NCI-H1436 (cell line): ENCODE results near the gene CHST15.
A peak's percentile ranks its signal among the peaks of the same experiment; 100 is the strongest.

ENCODE experiments used
- DNase-seq: peaks from one replicate; lab custom pipeline; 2025; lab: John Stamatoyannopoulos, UW

Gene CHST15

GRCh38 chr10:124092860-124093773, at the start of gene CHST15:
Gene CHST15 (minus strand): TSS chr10:124093598. CDS start chr10:124046212, 47,386 bp downstream.
- DNase-seq = peak; percentile 49

- no peak for DNase-seq
These were observed 49.6 kb upstream of the CHST15 start for GRCh38 chr10:124142960-124143359.

- DNase-seq = no peak
These were observed 48.8 kb upstream of the CHST15 start for GRCh38 chr10:124142006-124142739.

- no peak for DNase-seq
These were observed 45.5 kb upstream of the CHST15 start for GRCh38 chr10:124138883-124139348.

- no peak for DNase-seq
These were observed 44.9 kb upstream of the CHST15 start for GRCh38 chr10:124138195-124138882.

- no peak for DNase-seq
These were observed 41.0 kb upstream of the CHST15 start for GRCh38 chr10:124134251-124134893.

GRCh38 chr10:124132876-124133275, 39.5 kb upstream of the CHST15 start:
- no peak for DNase-seq

- DNase-seq = no peak
These were observed 38.9 kb upstream of the CHST15 start for GRCh38 chr10:124132306-124132705.

GRCh38 chr10:124131172-124131571, 37.8 kb upstream of the CHST15 start:
- DNase-seq = no peak

GRCh38 chr10:124130198-124130900, 37.0 kb upstream of the CHST15 start:
- DNase-seq = no peak

GRCh38 chr10:124129471-124129870, 36.1 kb upstream of the CHST15 start:
- no peak for DNase-seq

- DNase-seq = no peak
These were observed 35.4 kb upstream of the CHST15 start for GRCh38 chr10:124128811-124129145.

- peak; percentile 31 for DNase-seq
These were observed 34.8 kb upstream of the CHST15 start for GRCh38 chr10:124127965-124128810.

GRCh38 chr10:124127563-124127962, 34.2 kb upstream of the CHST15 start:
- DNase-seq = no peak

GRCh38 chr10:124126983-124127385, 33.6 kb upstream of the CHST15 start:
- no peak for DNase-seq

GRCh38 chr10:124126145-124126982, 33.0 kb upstream of the CHST15 start:
- no peak for DNase-seq

- DNase-seq = peak; percentile 42
These were observed 32.1 kb upstream of the CHST15 start for GRCh38 chr10:124125305-124126116.

- no peak for DNase-seq
These were observed 31.4 kb upstream of the CHST15 start for GRCh38 chr10:124124769-124125161.
